ENCODE data around the gene HPCAL1. TPM values are rescaled to one million over a fixed set of nuclear protein-coding genes. Genes with fewer than 3 reads are reported as not detected.

Gene HPCAL1
- total and polyA plus RNA-seq, 2 of the 4 experiments (the other 2 are of a cell fraction): 8.2 to 33.7 TPM

DNA sequence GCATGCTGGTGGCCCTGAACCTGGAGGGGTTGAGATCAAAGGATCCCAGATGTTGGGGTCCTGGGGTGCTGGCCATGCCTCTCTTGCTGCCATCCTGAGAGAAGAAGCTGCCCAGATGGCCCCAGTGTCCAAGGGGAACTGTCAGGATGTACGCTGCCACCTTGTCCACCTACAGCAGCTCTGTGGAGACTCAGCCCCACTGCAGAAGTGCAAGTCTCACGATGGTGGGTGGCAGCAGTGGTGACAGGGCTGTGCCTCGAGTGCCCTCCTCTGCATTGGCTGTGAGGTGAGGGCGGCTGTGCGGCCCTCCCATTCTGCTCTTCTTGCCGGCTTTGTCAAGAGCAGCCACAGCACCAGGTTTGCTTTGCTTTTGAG is 120.7 kb downstream of the HPCAL1 start:
- Histone ChIP-seq H3K27me3 (ENCODE audit: control insufficient read depth, insufficient read depth, low read length) (no peaks in the 10 kb centered on the region), H3K9me3 (ENCODE audit: control insufficient read depth, insufficient read depth, low read length) (no peaks in the 10 kb centered on the region), H3K36me3 (ENCODE audit: control insufficient read depth, insufficient read depth, low read length) (peaks cover 7% of the 10 kb centered on the region; the same call in 1 of the 2 replicates), H4K20me1 (ENCODE audit: insufficient read depth, low read length) (peaks cover 4% of the 10 kb centered on the region; the same call in 1 of the 2 replicates), H3K23ac (ENCODE audit: low read depth, low read length) (no peak overlapping the region), H2BK20ac (ENCODE audit: low read depth, low read length) (no peak overlapping the region), H3K56ac (ENCODE audit: extremely low read depth, insufficient read depth, low read length) (no peak overlapping the region), H3K14ac (replicated peaks; ENCODE audit: low read depth, low read length) (no peak overlapping the region), H3K4me2 (ENCODE audit: low read depth, low read length) (no peak overlapping the region), H2AFZ (replicated peaks; ENCODE audit: low read length, poor library complexity) (no peak overlapping the region), H2BK120ac (ENCODE audit: low read depth, low read length) (no peak overlapping the region), H2AK5ac (ENCODE audit: low read depth, low read length) (no peak overlapping the region), H3K4ac (ENCODE audit: low read depth, low read length) (no peak overlapping the region), H2BK15ac (ENCODE audit: low read depth, low read length) (no peak overlapping the region), H2BK5ac (ENCODE audit: low read depth, low read length, poor library complexity, severe bottlenecking) (no peak overlapping the region), H3K4me3 (ENCODE audit: insufficient read depth, low read depth, low read length) (no peak overlapping the region), H4K8ac (ENCODE audit: low read depth in 2 of 2, low read length in 2 of 2) (no peak overlapping the region), H3K79me1 (ENCODE audit: low read depth in 1 of 2, low read length in 2 of 2) (no peaks in the 10 kb centered on the region), H3K18ac (ENCODE audit: low read depth, low read length) (no peak overlapping the region), H3K9me1 (ENCODE audit: insufficient read depth, low read length) (no peaks in the 10 kb centered on the region), H4K91ac (ENCODE audit: insufficient read depth, low read depth, low read length) (no peak overlapping the region), H2AK9ac (replicated peaks; ENCODE audit: low read depth, low read length, poor library complexity) (no peak overlapping the region), H3K27ac (ENCODE audit: insufficient read depth, low read length) (no peak overlapping the region), H3K4me1 (ENCODE audit: control insufficient read depth, insufficient read depth, low read length) (peaks cover 7% of the 10 kb centered on the region; the same call in 1 of the 2 replicates), H4K5ac (ENCODE audit: low read depth, low read length) (no peak overlapping the region), H3K9ac (ENCODE audit: low read depth, low read length) (no peak overlapping the region)
- ChIA-PET POLR2A (ENCODE audit: unreplicated experiment) (no interaction called here), CTCF (interaction anchor here (1.1 kb wide), 1 partner anchor 14 kb away, joined by 4 read pairs; no protein-coding TSS in a partner anchor)
- intact Hi-C loops (cut with micrococcal nuclease) (no loop called here), in situ Hi-C loops (cut with MboI; ENCODE audit: low sequenced_read_pairs) (loop anchor here (10.0 kb wide), 1 partner anchor 619 kb away; no protein-coding TSS in a partner anchor), dilution Hi-C loops (cut with HindIII; ENCODE audit: low sequenced_read_pairs, unreplicated experiment) (no loop called here)
- BruUV-seq (replicated peaks): no TSS peak
- 100% methylated on average over 3 of the region's 6 CpGs; no CpG with 5 or more reads in 1 of the 2 experiments for WGBS, 2 experiments (ENCODE audit: extremely low coverage in 2 of 2, insufficient read length in 1 of 2)
- ATAC-seq (ENCODE audit: low read depth) (no peak), DNase-seq (no peak)
- TF ChIP-seq MXI1 (IDR thresholded peaks at IDR 0.05; ENCODE audit: borderline replicate concordance, low read depth, low read length): no peak
- TF ChIP-seq MAFK (IDR thresholded peaks at IDR 0.05; ENCODE audit: low read depth, low read length): no peak
- TF ChIP-seq, protein P1, sequence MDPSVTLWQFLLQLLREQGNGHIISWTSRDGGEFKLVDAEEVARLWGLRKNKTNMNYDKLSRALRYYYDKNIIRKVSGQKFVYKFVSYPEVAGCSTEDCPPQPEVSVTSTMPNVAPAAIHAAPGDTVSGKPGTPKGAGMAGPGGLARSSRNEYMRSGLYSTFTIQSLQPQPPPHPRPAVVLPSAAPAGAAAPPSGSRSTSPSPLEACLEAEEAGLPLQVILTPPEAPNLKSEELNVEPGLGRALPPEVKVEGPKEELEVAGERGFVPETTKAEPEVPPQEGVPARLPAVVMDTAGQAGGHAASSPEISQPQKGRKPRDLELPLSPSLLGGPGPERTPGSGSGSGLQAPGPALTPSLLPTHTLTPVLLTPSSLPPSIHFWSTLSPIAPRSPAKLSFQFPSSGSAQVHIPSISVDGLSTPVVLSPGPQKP (IDR thresholded peaks at IDR 0.05; ENCODE audit: borderline replicate concordance, low read depth, low read length): no peak
- TF ChIP-seq MAZ (IDR thresholded peaks at IDR 0.05; ENCODE audit: borderline replicate concordance, low read depth, low read length): no peak
- no peak for TF ChIP-seq CEBPB (IDR thresholded peaks at IDR 0.05; ENCODE audit: low read depth, low read length)
- TF ChIP-seq, protein P2, sequence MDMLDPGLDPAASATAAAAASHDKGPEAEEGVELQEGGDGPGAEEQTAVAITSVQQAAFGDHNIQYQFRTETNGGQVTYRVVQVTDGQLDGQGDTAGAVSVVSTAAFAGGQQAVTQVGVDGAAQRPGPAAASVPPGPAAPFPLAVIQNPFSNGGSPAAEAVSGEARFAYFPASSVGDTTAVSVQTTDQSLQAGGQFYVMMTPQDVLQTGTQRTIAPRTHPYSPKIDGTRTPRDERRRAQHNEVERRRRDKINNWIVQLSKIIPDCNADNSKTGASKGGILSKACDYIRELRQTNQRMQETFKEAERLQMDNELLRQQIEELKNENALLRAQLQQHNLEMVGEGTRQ (IDR thresholded peaks at IDR 0.05; ENCODE audit: low read depth, low read length): no peak
- TF ChIP-seq RCOR1 (IDR thresholded peaks at IDR 0.05; ENCODE audit: insufficient replicate concordance, low read length): no peak
- TF ChIP-seq, protein P3, sequence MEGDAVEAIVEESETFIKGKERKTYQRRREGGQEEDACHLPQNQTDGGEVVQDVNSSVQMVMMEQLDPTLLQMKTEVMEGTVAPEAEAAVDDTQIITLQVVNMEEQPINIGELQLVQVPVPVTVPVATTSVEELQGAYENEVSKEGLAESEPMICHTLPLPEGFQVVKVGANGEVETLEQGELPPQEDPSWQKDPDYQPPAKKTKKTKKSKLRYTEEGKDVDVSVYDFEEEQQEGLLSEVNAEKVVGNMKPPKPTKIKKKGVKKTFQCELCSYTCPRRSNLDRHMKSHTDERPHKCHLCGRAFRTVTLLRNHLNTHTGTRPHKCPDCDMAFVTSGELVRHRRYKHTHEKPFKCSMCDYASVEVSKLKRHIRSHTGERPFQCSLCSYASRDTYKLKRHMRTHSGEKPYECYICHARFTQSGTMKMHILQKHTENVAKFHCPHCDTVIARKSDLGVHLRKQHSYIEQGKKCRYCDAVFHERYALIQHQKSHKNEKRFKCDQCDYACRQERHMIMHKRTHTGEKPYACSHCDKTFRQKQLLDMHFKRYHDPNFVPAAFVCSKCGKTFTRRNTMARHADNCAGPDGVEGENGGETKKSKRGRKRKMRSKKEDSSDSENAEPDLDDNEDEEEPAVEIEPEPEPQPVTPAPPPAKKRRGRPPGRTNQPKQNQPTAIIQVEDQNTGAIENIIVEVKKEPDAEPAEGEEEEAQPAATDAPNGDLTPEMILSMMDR (conservative IDR thresholded peaks at IDR 0.05; ENCODE audit: low read depth, low read length): no peak
- TF ChIP-seq CHD1 (IDR thresholded peaks at IDR 0.05; ENCODE audit: low read depth, low read length): no peak
- no peak for TF ChIP-seq FOS (IDR thresholded peaks at IDR 0.05; ENCODE audit: low read depth, low read length)
- no peak for TF ChIP-seq RFX5 (IDR thresholded peaks at IDR 0.05; ENCODE audit: low read depth, low read length)
- TF ChIP-seq BHLHE40 (IDR thresholded peaks at IDR 0.05; ENCODE audit: low read depth, low read length): no peak
- no peak for TF ChIP-seq NFE2L2 (IDR thresholded peaks at IDR 0.05; ENCODE audit: low read depth, low read length)
- no peak for TF ChIP-seq POLR2A (IDR thresholded peaks at IDR 0.05; ENCODE audit: low read depth, low read length)
- TF ChIP-seq RAD21 (IDR thresholded peaks at IDR 0.05; ENCODE audit: low read length): no peak
- TF ChIP-seq SMC3 (IDR thresholded peaks at IDR 0.05; ENCODE audit: low read depth, low read length): no peak
